Urinary bladder (tissue), 4 donors: Measurements from ENCODE around the gene SEMA4G. TPM values are rescaled to one million over a fixed set of nuclear protein-coding genes. Genes with fewer than 3 reads are reported as not detected.

ENCODE experiments used
- DNase-seq: peaks from one replicate; pipeline ENCODE4 v3.0.0-alpha.2; 2015; ENCODE audit errors: extremely low spot score
- H3K27ac ChIP-seq: one replicate; pipeline ENCODE4 v1.5.1; 2013; ENCODE audit warnings: low read depth, mild to moderate bottlenecking, moderate library complexity
- H3K36me3 ChIP-seq: one replicate; pipeline ENCODE4 v1.6.1; 2013; ENCODE audit warnings: mild to moderate bottlenecking, moderate library complexity; ENCODE audit not compliant: insufficient read depth
- H3K4me1 ChIP-seq: one replicate; pipeline ENCODE4 v1.6.1; 2013; ENCODE audit warnings: mild to moderate bottlenecking, moderate library complexity; ENCODE audit not compliant: insufficient read depth
- H3K4me3 ChIP-seq: one replicate; pipeline ENCODE4 v1.5.1; 2013; ENCODE audit warnings: low read depth, low read length
- WGBS: extraction: QIAGEN DNeasy Blood & Tissue Kit; methylation state at CpG from one replicate; pipeline ENCODE4 v1.1.7; 2013; 5-methylcytosine and 5-hydroxymethylcytosine counted together
- polyA plus RNA-seq: library from polyadenylated mRNA; stranded (reverse); fragments of 200-250 nt; gene quantifications from one replicate; pipeline ENCODE4 v1.2.3, GENCODE V29; 2013
- total RNA-seq: library from RNA; depleted of rRNA; stranded (reverse); fragments of >200 nt; gene quantifications from one replicate; pipeline ENCODE4 v1.2.3, GENCODE V29; 2014
- donor health status: healthy with polysubstance abuse.
- donor health status: healthy.

Gene SEMA4G, protein sequence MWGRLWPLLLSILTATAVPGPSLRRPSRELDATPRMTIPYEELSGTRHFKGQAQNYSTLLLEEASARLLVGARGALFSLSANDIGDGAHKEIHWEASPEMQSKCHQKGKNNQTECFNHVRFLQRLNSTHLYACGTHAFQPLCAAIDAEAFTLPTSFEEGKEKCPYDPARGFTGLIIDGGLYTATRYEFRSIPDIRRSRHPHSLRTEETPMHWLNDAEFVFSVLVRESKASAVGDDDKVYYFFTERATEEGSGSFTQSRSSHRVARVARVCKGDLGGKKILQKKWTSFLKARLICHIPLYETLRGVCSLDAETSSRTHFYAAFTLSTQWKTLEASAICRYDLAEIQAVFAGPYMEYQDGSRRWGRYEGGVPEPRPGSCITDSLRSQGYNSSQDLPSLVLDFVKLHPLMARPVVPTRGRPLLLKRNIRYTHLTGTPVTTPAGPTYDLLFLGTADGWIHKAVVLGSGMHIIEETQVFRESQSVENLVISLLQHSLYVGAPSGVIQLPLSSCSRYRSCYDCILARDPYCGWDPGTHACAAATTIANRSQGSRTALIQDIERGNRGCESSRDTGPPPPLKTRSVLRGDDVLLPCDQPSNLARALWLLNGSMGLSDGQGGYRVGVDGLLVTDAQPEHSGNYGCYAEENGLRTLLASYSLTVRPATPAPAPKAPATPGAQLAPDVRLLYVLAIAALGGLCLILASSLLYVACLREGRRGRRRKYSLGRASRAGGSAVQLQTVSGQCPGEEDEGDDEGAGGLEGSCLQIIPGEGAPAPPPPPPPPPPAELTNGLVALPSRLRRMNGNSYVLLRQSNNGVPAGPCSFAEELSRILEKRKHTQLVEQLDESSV
- total RNA-seq (1.2 TPM), polyA plus RNA-seq (2.3 TPM)

DNA sequence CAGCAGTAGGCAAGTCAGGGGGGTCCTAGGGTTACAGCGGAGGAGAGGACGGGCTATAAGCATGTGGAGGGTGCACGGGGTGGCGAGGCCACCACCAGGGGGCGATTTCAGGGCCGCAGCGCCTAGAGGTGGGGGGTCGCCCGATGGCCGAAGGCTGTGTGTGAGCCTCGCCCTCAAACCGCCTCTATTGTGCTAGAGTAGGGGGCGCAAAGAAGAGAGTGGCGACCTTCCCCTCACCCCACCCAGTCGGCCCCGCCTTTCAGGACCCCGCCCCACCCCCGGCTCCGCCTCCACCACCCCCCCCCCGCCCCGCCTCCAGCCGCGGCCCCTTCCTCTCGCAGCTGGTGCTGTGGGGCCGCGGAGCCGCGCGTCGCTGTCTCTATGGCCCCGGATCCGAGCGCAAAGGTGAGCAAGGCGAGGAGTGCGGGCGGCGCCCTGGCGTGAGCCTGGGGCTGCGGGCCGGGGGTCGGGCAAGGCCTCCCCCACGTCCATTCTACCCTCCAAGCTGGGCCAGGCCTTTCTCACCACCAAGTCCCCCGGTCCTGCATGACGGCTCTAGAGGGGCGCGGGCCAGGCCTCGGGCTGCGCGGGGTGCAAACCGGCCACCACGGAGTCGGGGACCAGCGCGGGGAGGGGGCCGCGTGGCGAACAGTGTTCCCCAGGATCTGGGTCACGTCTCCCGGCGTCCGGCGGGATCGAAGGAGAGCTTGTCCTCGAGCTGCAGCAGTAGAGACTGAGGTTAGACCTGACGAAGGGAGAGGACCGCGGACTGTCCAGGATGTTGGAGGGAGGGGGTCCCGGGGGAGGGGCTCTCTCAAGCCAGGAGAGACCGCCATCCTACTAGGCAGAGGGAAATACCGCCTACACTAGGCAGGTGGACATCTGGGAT lies at the start of gene SEMA4G:
Gene SEMA4G (plus strand): TSS at position 318 of the 889 bp plus-strand sequence. CDS start 3,409 bp downstream, outside the sequence.
- no peak for DNase-seq
- WGBS = under 1% methylated on average over 70 of the region's 70 CpGs
- Histone ChIP-seq H3K27ac (no peak within 1 kb of the TSS), H3K36me3 (no peaks in the 10 kb centered on the region), H3K4me1 (no peaks in the 10 kb centered on the region), H3K4me3 (peak within 1 kb of the TSS; percentile 65)

DNA sequence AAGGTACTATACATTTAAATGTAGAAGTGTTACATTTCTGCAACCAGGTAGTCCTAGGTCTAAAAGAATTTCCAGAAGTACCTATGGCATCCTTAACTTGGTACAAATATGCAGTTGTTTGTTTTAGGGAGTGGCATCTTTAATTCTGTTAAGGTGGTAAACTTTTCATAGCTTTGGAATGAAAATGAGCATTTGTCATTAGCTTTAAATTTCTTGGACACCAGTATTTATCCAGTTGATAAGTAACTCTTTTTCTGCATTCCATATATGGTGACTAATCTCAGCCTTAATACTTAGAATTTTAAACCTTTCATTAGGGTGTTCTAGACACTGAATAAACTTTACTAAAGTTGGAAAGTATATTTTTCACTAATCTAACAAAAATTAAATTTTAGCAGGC lies 45.7 kb upstream of the SEMA4G start:
- H3K4me1 ChIP-seq = no peaks in the 10 kb centered on the region
- no peak for DNase-seq
- H3K4me3 ChIP-seq = no peak overlapping the region
- peaks cover 10% of the 10 kb centered on the region for H3K36me3 ChIP-seq
- no peak overlapping the region for H3K27ac ChIP-seq

DNA sequence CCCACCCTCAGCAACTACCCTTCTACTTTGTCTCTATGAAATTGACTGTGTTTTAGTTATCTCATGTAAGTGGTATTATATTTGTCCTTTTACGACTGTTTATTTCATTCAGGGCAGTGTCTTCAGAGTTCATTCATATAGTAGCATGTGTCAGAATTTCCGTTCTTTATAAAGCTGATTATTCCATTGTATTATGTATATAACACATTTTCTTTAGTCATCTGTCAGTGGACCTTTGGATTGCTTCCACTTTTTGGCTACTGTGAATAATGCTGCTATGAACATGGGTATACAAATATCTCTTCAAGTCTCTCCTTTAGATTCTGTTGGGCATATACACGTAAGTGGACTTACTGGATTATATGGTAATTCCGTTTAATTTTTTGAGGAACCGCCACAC lies 42.0 kb upstream of the SEMA4G start:
- no peak for DNase-seq
- H3K27ac ChIP-seq = no peak overlapping the region
- H3K36me3 ChIP-seq = peaks cover 12% of the 10 kb centered on the region
- 84% methylated on average over 5 of the region's 5 CpGs for WGBS
- no peaks in the 10 kb centered on the region for H3K4me1 ChIP-seq
- H3K4me3 ChIP-seq = no peak overlapping the region

DNA sequence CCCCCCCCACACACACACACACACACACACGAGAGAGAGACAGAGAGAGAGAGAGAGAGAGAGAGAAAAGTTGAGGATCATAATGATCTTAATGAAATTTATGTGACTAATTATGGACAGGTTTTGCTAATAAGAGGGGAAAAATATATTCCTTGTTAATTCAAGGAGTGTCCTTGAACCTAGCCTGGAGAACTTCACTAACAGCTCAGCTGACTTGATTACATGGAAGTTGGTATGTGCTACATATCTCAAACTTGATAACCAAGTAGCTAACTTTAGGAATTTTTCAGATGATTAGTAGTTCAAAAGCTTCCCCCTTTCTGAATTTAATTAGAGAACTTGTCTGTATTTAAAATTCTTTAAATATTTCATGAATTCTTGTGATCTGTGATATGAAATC lies 41.3 kb upstream of the SEMA4G start:
- no peak overlapping the region for H3K4me3 ChIP-seq
- no peaks in the 10 kb centered on the region for H3K4me1 ChIP-seq
- 76% methylated on average over 1 of the region's 1 CpG for WGBS
- no peak overlapping the region for H3K27ac ChIP-seq
- peaks cover 14% of the 10 kb centered on the region for H3K36me3 ChIP-seq
- no peak for DNase-seq

DNA sequence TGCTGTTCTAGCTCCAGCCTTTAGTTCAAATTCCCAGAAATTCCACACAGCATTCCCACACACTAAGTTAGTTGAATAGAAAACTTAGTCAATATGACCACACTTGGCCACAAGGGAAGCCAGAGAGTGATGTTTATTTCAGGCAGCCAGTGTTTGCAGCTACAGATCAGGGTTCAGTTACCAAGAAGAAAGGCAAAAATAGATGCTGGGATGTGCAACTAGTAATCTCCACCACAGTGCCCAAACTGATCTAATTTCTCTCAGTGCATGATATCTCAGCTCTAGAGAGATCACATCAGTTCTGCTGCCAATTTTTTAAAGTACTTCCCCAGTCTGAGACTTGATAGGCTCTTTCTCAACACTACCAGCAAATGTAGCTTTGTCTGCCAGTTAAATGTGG lies 38.9 kb upstream of the SEMA4G start:
- Histone ChIP-seq H3K4me1 (no peaks in the 10 kb centered on the region), H3K4me3 (no peak overlapping the region), H3K36me3 (peaks cover 11% of the 10 kb centered on the region), H3K27ac (no peak overlapping the region)
- DNase-seq = no peak

DNA sequence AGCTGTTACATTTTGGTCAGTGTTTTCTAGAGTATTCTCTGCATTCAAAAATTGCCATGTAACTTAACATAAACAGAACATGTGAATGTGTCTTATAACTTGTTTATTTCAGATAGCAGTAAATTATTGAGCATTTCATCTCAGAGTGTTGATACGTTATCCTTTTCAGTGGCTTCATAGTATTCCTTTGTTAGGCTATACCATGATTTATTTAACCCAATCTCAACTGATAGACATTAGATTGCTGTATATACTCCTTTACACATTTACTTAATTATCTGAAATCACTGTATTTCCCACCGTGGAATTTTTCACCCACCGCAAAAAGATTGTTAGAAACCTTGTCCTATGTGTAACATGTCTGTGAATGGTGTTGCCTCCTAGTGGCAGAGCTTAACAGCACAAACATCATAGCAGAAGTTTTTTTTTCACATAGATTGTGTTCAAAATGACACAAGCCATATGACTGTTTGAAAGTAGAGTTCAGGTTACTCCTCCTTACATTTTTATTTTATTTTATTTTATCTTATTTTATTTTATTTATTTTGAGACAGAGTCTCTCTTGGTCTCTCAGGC lies 35.1 kb upstream of the SEMA4G start:
- DNase-seq = no peak
- Histone ChIP-seq H3K4me3 (no peak overlapping the region), H3K27ac (no peak overlapping the region), H3K36me3 (peaks cover 9% of the 10 kb centered on the region), H3K4me1 (no peaks in the 10 kb centered on the region)
- 96% methylated on average over 3 of the region's 3 CpGs for WGBS

DNA sequence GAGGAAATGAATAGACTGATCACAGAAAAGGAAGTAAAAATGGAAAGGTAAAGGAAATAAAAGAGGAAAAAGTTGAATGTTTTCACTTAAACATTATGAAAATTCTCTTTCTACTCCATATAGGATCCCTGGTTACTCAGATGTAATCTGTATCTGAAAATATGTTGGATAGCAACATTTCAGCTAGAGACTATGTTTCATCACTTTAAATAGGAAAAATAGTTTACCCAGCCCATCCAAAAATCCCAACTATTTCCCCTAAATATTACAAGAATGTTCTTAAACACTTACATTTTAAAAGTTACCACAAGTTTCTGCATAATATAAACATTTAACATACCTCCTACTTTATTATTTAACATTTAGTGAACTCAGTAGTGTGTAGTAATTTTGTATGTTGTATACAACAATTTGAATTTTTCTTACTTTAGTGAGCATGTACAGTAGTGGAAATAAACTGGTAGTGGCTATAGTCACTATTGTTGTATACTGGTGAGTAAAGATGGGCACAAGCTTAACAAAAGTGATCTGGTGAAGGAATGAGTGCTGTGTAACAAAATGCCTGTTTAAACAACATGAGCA lies 29.4 kb upstream of the SEMA4G start:
- no peak for DNase-seq
- no peak overlapping the region for H3K27ac ChIP-seq
- H3K4me3 ChIP-seq = no peak overlapping the region
- H3K4me1 ChIP-seq = no peaks in the 10 kb centered on the region
- peaks cover 5% of the 10 kb centered on the region for H3K36me3 ChIP-seq

DNA sequence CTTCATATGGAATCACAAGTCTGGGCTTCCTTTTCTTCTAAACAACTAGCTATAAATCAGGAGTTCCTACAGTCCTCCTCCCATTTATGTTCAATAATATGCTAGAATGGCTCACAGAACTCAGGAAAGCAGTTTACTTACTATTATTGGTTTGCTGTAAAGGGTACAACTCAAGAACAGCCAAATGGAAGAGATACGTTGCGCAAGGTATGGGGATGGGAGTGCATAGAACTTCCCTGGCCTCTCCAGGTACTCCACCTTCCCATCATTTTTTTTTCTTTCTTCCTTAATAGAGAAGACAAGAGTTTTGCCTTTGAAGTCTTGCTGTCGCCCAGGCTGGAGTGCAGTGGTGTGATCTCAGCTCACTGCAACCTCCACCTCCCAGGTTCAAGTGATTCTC lies 27.1 kb upstream of the SEMA4G start:
- Histone ChIP-seq H3K4me1 (no peaks in the 10 kb centered on the region), H3K36me3 (peaks cover 4% of the 10 kb centered on the region), H3K27ac (no peak overlapping the region), H3K4me3 (no peak overlapping the region)
- 96% methylated on average over 3 of the region's 3 CpGs for WGBS
- DNase-seq = no peak

DNA sequence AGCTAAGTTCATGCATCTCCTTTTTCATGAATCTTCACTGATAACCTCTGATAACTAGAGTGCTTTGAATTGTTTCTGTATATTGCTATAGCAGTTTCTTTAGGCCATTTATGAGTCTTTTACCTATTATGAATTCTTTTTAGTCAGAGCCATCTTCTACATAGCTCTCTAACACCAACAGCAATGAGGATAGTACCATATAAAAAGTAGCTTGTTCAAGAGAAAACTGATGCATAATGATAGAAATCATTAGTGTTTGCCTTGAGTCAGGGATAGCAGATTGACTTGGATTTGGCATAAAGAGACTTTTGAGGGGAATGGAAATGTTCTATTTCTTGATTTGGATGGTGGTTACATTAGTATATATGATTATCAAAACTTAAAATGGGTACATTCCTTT lies 25.8 kb upstream of the SEMA4G start:
- peaks cover 5% of the 10 kb centered on the region for H3K36me3 ChIP-seq
- no peak overlapping the region for H3K27ac ChIP-seq
- no peak overlapping the region for H3K4me3 ChIP-seq
- no peak for DNase-seq
- H3K4me1 ChIP-seq = no peaks in the 10 kb centered on the region

DNA sequence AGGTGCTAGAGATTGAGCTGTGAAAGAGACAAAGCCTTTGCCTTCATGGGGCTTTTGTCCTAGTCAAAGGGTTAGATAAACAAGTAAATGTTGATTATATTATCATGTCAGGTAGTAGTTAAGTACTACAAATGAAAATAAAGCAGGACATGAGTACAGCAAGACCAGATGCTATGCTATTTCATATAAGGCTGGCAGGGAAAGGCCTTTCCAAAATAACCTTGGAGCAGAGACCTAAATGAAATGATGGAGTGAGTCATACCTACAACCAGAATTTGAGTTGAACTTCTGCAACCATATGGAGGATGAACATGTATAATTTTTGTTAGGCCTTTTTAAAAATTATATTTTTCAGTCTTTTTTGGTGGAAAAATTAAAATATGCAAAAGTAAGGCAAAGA lies 23.6 kb upstream of the SEMA4G start:
- no peak overlapping the region for H3K27ac ChIP-seq
- H3K36me3 ChIP-seq = peaks cover 9% of the 10 kb centered on the region
- H3K4me1 ChIP-seq = no peaks in the 10 kb centered on the region
- no peak for DNase-seq
- H3K4me3 ChIP-seq = no peak overlapping the region

DNA sequence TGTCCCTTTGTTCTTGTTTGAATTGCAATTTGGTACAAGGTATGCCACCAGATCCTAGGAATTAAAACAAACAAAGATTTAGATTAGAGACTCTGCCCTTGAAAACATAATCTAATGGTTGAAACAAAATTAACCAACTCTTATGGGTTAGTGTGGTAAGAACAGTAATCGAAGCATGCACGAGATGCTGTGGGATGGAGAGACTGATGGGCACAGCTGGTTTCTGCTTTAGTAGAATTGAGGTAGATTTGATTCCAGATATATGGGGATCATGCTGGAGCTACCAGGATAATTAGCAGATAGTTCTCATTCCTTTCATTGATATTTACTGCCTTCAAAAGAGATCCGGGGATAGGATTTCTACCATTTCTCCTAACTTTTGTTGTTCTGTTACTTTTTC lies 20.4 kb upstream of the SEMA4G start:
- Histone ChIP-seq H3K4me3 (no peak overlapping the region), H3K36me3 (peaks cover 11% of the 10 kb centered on the region), H3K4me1 (no peaks in the 10 kb centered on the region), H3K27ac (no peak overlapping the region)
- no peak for DNase-seq
- WGBS = 93% methylated on average over 3 of the region's 3 CpGs

DNA sequence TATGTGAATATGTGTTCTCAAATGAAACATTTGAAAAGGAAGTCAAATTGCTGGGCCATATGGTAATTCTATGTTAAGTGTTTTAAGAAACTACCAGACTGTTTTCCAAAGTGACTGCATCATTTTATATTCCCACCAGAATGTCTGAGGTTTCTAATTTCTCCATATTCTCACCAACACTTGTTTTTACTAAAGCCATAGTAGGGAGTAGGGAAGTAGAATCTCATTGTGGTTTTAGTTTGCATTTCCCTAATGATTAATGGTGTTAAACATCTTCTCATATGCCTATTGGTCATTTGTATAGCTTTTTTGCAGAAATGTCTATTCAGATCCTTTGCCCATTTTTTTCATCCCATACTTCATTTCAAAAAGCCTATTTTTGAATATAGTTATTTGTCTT lies 9.1 kb upstream of the SEMA4G start:
- H3K4me3 ChIP-seq = no peak overlapping the region
- peaks cover 2% of the 10 kb centered on the region for H3K36me3 ChIP-seq
- DNase-seq = no peak
- no peaks in the 10 kb centered on the region for H3K4me1 ChIP-seq
- no peak overlapping the region for H3K27ac ChIP-seq
